ENCODE data around the gene TBL1XR1. TPM values are rescaled to one million over a fixed set of nuclear protein-coding genes. Genes with fewer than 3 reads are reported as not detected.
"Not testable (repeated sequence)": the region's sequence is repeated elsewhere in the genome, so short reads cannot be mapped to it uniquely, and the experiment has no call there.

TBL1XR1 gene
- total RNA-seq, 2 donors from 2014 or later = 75.8 to 156 TPM

DNA sequence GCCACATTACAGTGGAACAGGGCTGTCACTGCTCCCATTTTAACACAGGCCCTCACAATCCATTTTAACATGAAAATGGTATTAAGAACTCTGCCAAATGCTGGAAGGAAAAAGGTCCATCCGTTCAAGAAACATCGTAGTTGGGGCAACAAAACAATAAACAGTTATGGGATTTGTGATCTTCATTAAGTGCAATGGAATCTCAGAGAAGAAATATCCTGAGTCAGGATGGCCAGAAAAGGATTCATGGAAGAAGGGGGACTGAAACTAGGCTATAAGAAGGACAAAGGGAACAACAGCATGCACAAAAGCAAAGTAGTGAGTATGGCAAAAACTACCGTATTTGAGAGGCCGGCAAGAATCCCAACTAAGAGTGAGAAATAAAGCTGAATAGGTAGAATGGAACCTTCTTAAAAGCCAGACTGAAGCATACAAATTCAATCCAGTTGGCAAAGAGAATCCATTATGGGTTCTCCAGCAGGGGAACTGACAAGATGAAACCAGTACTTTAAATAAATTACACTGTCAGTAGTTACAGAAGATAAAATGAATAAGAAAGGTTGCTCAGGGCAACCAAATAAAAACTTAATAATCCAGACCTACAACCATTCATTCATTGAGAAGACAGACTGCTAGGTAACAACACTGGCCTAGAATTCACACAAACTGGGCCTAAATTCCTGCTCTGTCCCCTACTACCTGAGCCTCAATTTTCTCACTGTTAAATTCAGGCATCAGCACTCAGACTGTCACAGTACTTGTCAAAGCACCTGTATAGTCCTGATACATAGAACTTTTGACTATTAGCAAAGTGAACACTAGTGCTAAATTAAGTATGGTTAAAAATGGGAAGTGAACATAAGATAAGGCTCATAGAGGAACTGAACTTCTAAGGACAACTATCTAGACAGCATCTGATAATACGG lies 6.3 kb downstream of the TBL1XR1 start:
- no peak for DNase-seq (ENCODE audit: low spot score)
- Histone ChIP-seq H3K4me1 (replicated peaks) (peaks cover 6% of the 10 kb centered on the region), H3K9me3 (no peaks in the 10 kb centered on the region), H3K27ac (no peak overlapping the region), H3K36me3 (no peaks in the 10 kb centered on the region), H3K4me3 (no peak overlapping the region), H3K27me3 (replicated peaks; ENCODE audit: insufficient read depth) (no peaks in the 10 kb centered on the region)
- 26% methylated on average over 5 of the region's 5 CpGs for WGBS
- intact Hi-C loops (cut with DNase I) = loop anchor here (10.0 kb wide), 1 partner anchor 624 kb away; no protein-coding TSS in a partner anchor
- TF ChIP-seq POLR2A (IDR thresholded peaks at IDR 0.05) (no peak), POLR2AphosphoS5 (IDR thresholded peaks at IDR 0.05) (no peak)
- TF ChIP-seq, protein P1, sequence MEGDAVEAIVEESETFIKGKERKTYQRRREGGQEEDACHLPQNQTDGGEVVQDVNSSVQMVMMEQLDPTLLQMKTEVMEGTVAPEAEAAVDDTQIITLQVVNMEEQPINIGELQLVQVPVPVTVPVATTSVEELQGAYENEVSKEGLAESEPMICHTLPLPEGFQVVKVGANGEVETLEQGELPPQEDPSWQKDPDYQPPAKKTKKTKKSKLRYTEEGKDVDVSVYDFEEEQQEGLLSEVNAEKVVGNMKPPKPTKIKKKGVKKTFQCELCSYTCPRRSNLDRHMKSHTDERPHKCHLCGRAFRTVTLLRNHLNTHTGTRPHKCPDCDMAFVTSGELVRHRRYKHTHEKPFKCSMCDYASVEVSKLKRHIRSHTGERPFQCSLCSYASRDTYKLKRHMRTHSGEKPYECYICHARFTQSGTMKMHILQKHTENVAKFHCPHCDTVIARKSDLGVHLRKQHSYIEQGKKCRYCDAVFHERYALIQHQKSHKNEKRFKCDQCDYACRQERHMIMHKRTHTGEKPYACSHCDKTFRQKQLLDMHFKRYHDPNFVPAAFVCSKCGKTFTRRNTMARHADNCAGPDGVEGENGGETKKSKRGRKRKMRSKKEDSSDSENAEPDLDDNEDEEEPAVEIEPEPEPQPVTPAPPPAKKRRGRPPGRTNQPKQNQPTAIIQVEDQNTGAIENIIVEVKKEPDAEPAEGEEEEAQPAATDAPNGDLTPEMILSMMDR (IDR thresholded peaks at IDR 0.05) = no peak

DNA sequence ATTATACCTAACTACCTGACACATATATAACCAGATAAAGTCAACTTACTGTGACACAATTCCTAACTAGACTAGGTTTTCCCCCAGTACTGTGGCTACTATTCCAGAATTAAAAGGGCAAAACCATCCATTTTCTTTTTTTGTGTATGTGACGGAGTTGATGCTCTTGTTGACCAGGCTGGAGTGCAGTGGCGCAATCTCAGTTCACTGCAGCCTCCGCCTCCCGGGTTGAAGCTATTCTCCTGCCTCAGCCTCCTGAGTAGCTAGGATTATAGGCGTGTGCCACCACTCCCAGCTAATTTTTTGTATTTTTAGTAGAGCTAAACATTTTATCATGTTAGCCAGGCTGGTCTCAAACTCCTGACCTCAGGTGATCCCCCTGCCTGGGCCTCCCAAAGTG lies 7.1 kb downstream of the TBL1XR1 start:
- not testable (repeated sequence) for H3K27me3 ChIP-seq (replicated peaks; ENCODE audit: insufficient read depth); H3K27ac ChIP-seq; H3K4me1 ChIP-seq (replicated peaks); DNase-seq (ENCODE audit: low spot score); H3K9me3 ChIP-seq; H3K36me3 ChIP-seq; H3K4me3 ChIP-seq
- intact Hi-C loops (cut with DNase I) = loop anchor here (10.0 kb wide), 1 partner anchor 625 kb away; no protein-coding TSS in a partner anchor
- 96% methylated on average over 5 of the region's 5 CpGs for WGBS

DNA sequence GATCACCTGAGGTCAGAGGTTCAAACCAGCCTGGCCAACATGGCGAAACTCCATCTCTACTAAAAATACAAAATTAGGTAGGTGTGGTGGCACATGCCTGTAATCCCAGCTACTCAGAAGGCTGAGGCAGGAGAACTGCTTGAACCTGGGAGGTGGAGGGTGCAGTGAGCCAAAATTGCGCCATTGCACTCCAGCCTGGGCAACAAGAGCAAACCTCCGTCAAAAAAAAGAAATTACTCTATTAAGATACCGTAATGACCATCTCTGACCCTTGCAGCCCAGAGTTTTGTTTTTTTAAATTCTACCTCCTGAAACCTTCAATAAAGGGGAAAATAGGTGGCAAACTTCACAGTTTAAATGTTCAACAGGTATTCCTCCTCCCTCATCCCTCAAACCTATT lies 9.0 kb downstream of the TBL1XR1 start:
- H3K36me3 ChIP-seq; H3K9me3 ChIP-seq; H3K27me3 ChIP-seq (replicated peaks; ENCODE audit: insufficient read depth); H3K4me1 ChIP-seq (replicated peaks); H3K4me3 ChIP-seq; intact Hi-C loops (cut with DNase I); DNase-seq (ENCODE audit: low spot score); H3K27ac ChIP-seq: not testable (repeated sequence)
- WGBS = 91% methylated on average over 4 of the region's 4 CpGs

DNA sequence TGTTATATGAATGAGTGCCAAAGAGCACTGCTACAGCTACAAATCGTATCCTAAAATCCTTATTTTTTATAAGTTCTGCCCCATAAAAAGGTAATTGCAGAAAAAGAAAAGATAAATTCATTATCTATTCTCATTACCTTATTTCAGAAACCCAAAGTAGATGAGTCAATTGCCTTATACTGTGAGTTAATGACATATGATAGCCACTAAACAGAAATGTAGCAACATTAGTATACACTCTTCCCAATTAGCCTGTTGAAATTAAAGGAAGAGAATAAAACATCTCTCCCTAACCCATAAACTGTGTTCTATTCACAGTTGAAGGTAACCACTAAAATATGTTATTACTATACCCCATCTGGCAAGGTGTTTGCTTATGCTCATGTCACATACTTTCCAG lies 11.0 kb downstream of the TBL1XR1 start:
- 44% methylated on average over 1 of the region's 1 CpG for WGBS
- no peak for DNase-seq (ENCODE audit: low spot score)
- H3K4me3 ChIP-seq = no peak overlapping the region
- H3K36me3 ChIP-seq = no peaks in the 10 kb centered on the region
- H3K27me3 ChIP-seq (replicated peaks; ENCODE audit: insufficient read depth) = no peaks in the 10 kb centered on the region
- H3K9me3 ChIP-seq = no peaks in the 10 kb centered on the region
- TF ChIP-seq POLR2AphosphoS5 (IDR thresholded peaks at IDR 0.05) (no peak), POLR2A (IDR thresholded peaks at IDR 0.05) (no peak)
- TF ChIP-seq, protein P1 (IDR thresholded peaks at IDR 0.05) = no peak
- intact Hi-C loops (cut with DNase I) = no loop called here
- no peak overlapping the region for H3K27ac ChIP-seq
- peaks cover 3% of the 10 kb centered on the region for H3K4me1 ChIP-seq (replicated peaks)

DNA sequence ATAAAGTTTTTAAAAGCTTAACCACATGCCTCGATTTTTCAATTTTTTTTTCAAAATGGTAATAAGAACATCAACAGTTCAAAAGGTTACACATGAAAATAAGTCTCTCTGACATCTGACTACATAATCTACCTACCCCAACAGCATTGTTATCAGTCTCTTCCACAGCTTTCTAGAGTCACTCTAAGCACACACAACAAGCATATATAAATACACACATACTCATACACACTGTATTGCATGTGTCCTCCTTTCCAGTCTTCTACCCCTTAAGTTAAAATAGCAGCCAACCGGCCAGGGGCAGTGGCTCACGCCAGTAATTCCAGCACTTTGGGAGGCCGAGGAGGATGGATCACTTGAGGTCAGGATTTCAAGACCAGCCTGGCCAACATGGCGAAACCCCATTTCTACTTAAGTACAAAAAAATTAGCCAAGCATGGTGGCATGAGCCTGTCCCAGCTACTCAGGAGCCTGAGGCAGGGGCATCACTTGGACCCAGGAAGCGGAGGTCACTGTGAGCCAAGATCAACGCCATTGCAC lies 12.2 kb downstream of the TBL1XR1 start:
- Histone ChIP-seq H3K27me3 (replicated peaks; ENCODE audit: insufficient read depth) (no peaks in the 10 kb centered on the region), H3K4me3 (no peak overlapping the region), H3K9me3 (no peaks in the 10 kb centered on the region), H3K4me1 (replicated peaks) (peaks cover 2% of the 10 kb centered on the region), H3K36me3 (no peaks in the 10 kb centered on the region), H3K27ac (no peak overlapping the region)
- no peak for TF ChIP-seq POLR2AphosphoS5 (IDR thresholded peaks at IDR 0.05)
- TF ChIP-seq POLR2A (IDR thresholded peaks at IDR 0.05) = no peak
- TF ChIP-seq, protein P1 (IDR thresholded peaks at IDR 0.05) = no peak
- intact Hi-C loops (cut with DNase I) = no loop called here
- 84% methylated on average over 7 of the region's 7 CpGs for WGBS
- no peak for DNase-seq (ENCODE audit: low spot score)

DNA sequence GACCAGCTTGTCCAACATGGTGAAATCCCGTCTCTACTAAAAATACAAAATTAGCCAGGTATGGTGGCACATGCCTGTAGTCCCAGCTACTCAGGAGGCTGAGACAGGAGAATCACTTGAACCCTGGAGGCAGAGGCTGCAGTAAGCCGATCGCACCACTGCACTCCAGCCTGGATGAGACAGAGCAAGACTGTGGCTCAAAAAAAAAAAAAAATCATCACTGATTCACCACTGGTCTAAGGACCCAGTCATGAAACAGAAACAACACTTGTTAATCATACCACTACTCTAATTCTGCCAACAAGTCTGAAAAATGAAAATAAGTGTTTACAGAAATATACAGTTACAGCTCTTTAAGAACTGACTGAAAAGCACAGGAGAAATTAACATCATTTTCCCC lies 12.7 kb downstream of the TBL1XR1 start:
- H3K4me1 ChIP-seq (replicated peaks); H3K36me3 ChIP-seq; DNase-seq (ENCODE audit: low spot score); H3K27me3 ChIP-seq (replicated peaks; ENCODE audit: insufficient read depth); H3K4me3 ChIP-seq; intact Hi-C loops (cut with DNase I); H3K27ac ChIP-seq; H3K9me3 ChIP-seq: not testable (repeated sequence)
- WGBS = 90% methylated on average over 3 of the region's 3 CpGs

Measured in prostate gland (tissue), 2 donors.